ENCODE data around the gene C3. TPM values are rescaled to one million over a fixed set of nuclear protein-coding genes. Genes with fewer than 3 reads are reported as not detected.

Gene C3
- total RNA-seq, 4 donors from 2014 or later: 393 to 1,020 (median 677) TPM

GRCh38 chr19:6691342-6691741, 29.1 kb downstream of the C3 start:
- DNase-seq (ENCODE audit: extremely low spot score): no peak
- Histone ChIP-seq H3K4me1 (no peaks in the 10 kb centered on the region), H3K27ac (replicated peaks in 1 of 4) (no peak overlapping the region), H3K36me3 (peaks cover 0 to 13% (median 5%) of the 10 kb centered on the region in 4 donors), H3K4me3 (no peak overlapping the region), H3K9me3 (no peaks in the 10 kb centered on the region), H3K27me3 (peaks cover 0 to 31% (median 0%) of the 10 kb centered on the region in 4 donors)
- intact Hi-C loops (cut with DNase I): no loop called here
- TF ChIP-seq EP300 (IDR thresholded peaks at IDR 0.05) (no peak), POLR2A (IDR thresholded peaks at IDR 0.05; ENCODE audit: low read depth) (no peak), CTCF (IDR thresholded peaks at IDR 0.05) (no peak), POLR2AphosphoS5 (IDR thresholded peaks at IDR 0.05) (no peak)
- WGBS: 90% methylated on average over 8 of the region's 8 CpGs

GRCh38 chr19:6690160-6690885, 30.1 kb downstream of the C3 start:
- Histone ChIP-seq H3K4me1 (no peaks in the 10 kb centered on the region), H3K4me3 (no peak overlapping the region), H3K27me3 (peaks cover 0 to 31% (median 0%) of the 10 kb centered on the region in 4 donors), H3K27ac (replicated peaks in 1 of 4) (no peak overlapping the region), H3K9me3 (no peaks in the 10 kb centered on the region), H3K36me3 (peaks cover 0 to 20% (median 8%) of the 10 kb centered on the region in 4 donors)
- DNase-seq (ENCODE audit: extremely low spot score): no peak
- intact Hi-C loops (cut with DNase I): no loop called here
- TF ChIP-seq POLR2A (IDR thresholded peaks at IDR 0.05; ENCODE audit: low read depth): no peak
- no peak for TF ChIP-seq EP300 (IDR thresholded peaks at IDR 0.05)
- TF ChIP-seq POLR2AphosphoS5 (IDR thresholded peaks at IDR 0.05): no peak
- TF ChIP-seq CTCF (IDR thresholded peaks at IDR 0.05): no peak
- WGBS: 81% methylated on average over 11 of the region's 11 CpGs

GRCh38 chr19:6687114-6687513, 33.3 kb downstream of the C3 start:
- Histone ChIP-seq H3K27ac (replicated peaks in 1 of 4) (no peak overlapping the region), H3K4me1 (no peaks in the 10 kb centered on the region), H3K4me3 (no peak overlapping the region), H3K36me3 (peaks cover 0 to 21% (median 6%) of the 10 kb centered on the region in 4 donors), H3K27me3 (peaks cover 0 to 9% (median 0%) of the 10 kb centered on the region in 4 donors), H3K9me3 (no peaks in the 10 kb centered on the region)
- intact Hi-C loops (cut with DNase I): no loop called here
- DNase-seq (ENCODE audit: extremely low spot score): no peak
- 66% methylated on average over 5 of the region's 5 CpGs for WGBS
- no peak for TF ChIP-seq POLR2A (IDR thresholded peaks at IDR 0.05; ENCODE audit: low read depth)
- no peak for TF ChIP-seq POLR2AphosphoS5 (IDR thresholded peaks at IDR 0.05)
- no peak for TF ChIP-seq EP300 (IDR thresholded peaks at IDR 0.05)
- no peak for TF ChIP-seq CTCF (IDR thresholded peaks at IDR 0.05)

GRCh38 chr19:6686628-6686975, 33.8 kb downstream of the C3 start:
- no peak overlapping the region for H3K27ac ChIP-seq (replicated peaks in 1 of 4)
- no peak overlapping the region for H3K4me3 ChIP-seq
- WGBS: 80% methylated on average over 4 of the region's 4 CpGs
- peaks cover 0 to 7% (median 0%) of the 10 kb centered on the region in 4 donors for H3K27me3 ChIP-seq
- DNase-seq (ENCODE audit: extremely low spot score): no peak
- no peaks in the 10 kb centered on the region for H3K9me3 ChIP-seq
- no peaks in the 10 kb centered on the region for H3K4me1 ChIP-seq
- intact Hi-C loops (cut with DNase I): no loop called here
- H3K36me3 ChIP-seq: peaks cover 0 to 21% (median 6%) of the 10 kb centered on the region in 4 donors
- TF ChIP-seq EP300 (IDR thresholded peaks at IDR 0.05): no peak
- no peak for TF ChIP-seq POLR2AphosphoS5 (IDR thresholded peaks at IDR 0.05)
- TF ChIP-seq CTCF (IDR thresholded peaks at IDR 0.05): no peak
- no peak for TF ChIP-seq POLR2A (IDR thresholded peaks at IDR 0.05; ENCODE audit: low read depth)

All from esophagus muscularis mucosa (tissue), 4 donors.